Forelimb muscle (tissue), 1 donor: ENCODE results near the gene AQP6. TPM values are rescaled to one million over a fixed set of nuclear protein-coding genes. Genes with fewer than 3 reads are reported as not detected.

Source experiments
- DNase-seq: peaks from one replicate; pipeline ENCODE4 v3.0.0-alpha.2; 2013; ENCODE audit warnings: low read depth
- polyA plus RNA-seq: library from polyadenylated mRNA; unstranded; fragments of 120-200 nt; gene quantifications from one replicate; pipeline ENCODE4 v1.2.1, GENCODE V29; 2013; ENCODE audit not compliant: insufficient read length

AQP6 gene
- polyA plus RNA-seq: 0.14 TPM

- DNase-seq: no peak
Measured at GRCh38 chr12:49972641-49973360, at the start of gene AQP6. TSS of gene AQP6 (plus strand) at chr12:49972947. CDS start at chr12:49973174, 227 bp downstream.

GRCh38 chr12:49923035-49923644 is 49.6 kb upstream of the AQP6 start:
- DNase-seq: no peak

DNA sequence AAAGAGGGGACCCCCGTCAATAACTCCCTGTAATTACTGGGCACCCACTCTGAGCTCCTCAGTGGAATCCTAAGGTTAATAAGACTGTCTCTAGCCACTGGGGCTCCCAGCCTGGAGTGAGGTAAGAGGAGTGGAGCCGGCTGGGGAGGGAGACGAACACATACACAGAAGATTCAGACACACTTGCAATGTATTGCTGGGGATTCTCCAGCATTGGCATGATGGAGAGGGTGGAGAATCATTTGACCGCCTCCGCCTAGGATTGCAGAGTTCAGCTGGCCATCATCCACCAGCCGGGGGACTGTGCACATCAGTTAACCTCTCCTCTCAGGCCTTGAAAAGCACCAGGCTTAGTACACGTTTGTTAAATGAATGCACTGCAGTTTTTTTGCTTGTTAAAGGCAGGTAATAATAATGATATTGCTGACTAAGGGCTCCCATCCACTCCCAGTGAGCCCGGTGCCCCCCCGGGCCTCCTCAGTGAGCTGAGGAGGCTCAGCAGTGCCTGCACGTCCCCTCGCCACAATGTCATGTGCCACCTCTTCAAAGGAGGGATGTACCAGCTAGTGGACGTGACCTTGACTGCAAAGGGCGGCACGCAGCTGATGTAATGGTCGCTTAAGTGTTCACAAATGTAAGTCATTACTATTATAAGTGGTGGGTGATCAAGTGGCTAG is 48.7 kb upstream of the AQP6 start:
- no peak for DNase-seq

GRCh38 chr12:49924628-49925246 is 48.0 kb upstream of the AQP6 start:
- DNase-seq: no peak

GRCh38 chr12:49925433-49926204 is 47.1 kb upstream of the AQP6 start:
- no peak for DNase-seq

GRCh38 chr12:49928471-49928870 is 44.3 kb upstream of the AQP6 start:
- DNase-seq: no peak

GRCh38 chr12:49929581-49929980 is 43.2 kb upstream of the AQP6 start:
- no peak for DNase-seq

DNA sequence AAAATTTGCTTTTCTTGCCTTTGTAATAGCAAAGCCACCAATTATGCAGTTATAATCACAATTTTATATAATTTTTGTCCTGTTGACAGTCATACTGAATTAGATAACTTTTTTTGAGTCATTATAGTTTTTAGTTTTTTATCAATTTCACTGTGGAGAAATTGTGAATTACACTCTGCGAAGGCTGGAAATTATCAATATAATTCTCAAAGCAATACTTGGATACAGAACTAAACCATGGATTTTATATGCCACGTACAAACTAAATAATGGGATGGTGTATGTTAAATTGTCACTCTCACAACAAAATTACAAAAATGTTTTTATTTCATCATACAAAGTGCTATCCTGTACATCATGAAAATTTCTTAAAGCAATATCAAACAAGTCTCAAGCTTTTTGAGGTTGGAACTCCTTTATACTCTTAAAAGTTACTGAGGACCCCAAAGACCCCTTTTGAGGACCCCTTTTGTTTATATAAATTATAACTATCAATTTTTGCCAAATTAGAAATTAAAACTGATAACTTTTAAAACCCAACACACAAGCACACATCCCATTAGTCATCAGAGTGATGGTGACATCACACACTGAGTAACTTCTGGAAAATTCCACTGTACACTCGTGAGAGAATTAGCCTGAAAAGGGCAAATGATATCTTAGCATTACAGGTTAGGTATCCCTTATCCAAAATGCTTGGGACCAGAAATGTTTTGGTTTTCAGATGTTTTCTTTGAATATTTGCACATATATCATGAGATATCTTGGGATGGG is 42.0 kb upstream of the AQP6 start:
- DNase-seq: no peak

DNA sequence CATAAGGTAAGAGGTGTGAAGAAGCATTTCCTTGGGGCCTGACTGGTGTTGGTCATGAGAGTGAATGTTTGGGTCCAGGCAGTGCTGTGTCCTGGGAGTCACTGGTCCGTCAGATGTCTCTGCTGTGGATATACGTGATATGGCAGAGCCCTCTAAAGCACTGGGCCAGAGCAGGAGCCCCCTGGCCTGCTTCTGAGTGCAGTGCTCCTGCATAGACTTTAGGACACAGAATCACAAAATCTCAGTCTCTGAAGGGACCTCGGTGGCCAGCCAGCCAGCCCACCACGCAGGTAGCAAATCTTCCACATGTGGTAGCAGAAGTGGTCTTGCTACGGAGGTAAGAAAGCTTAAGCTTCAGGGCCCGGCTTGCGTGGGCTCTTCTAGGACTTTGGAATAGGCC is 40.7 kb upstream of the AQP6 start:
- no peak for DNase-seq

DNA sequence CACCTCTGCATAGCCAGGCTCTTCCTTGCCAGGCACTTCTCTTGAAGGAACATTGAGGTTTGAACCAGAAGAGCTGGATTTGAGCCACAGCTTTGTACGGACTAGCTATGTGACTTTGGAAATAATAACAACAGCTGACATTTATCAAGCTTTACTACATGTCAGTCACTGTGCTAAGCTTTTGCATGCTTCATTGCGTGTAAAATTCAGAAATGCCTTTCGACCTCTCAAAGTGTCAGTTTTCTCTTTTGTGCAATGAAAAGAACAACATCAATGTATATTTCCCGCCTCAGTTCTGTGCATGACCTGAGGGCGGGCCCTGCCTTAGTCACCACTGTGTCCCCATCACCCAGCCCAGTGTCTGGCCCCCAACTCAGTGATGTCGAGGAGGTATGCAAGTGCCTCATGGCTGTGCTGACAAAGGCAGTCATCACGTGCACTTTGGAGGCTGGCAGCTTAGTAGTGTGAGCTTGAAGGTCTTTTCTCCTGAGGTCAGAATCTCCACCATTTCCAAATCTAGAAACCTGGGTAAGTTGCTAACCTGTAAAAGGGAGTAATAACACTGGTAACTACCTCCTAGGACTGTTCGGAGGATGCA is 40.1 kb upstream of the AQP6 start:
- no peak for DNase-seq

- DNase-seq: no peak
Measured at GRCh38 chr12:49933796-49934195, 39.0 kb upstream of the AQP6 start.

DNA sequence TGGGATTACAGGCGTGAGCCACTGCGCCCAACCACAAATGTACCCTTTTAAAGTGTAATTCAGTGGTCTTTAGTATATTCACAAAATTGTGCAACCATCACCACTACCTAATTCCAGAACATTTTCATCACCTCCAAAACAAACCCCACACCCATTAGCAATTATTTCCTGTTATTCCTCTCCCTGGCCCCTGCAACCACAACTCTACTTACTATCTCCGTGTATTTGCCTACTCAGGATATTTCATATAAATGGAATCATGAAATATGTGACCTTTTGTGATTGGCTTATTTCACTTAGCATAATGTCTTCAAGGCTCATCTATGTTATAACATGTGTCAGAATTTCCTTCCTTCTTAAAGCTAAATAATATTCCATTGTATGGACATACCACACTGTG is 38.2 kb upstream of the AQP6 start:
- DNase-seq: no peak

DNA sequence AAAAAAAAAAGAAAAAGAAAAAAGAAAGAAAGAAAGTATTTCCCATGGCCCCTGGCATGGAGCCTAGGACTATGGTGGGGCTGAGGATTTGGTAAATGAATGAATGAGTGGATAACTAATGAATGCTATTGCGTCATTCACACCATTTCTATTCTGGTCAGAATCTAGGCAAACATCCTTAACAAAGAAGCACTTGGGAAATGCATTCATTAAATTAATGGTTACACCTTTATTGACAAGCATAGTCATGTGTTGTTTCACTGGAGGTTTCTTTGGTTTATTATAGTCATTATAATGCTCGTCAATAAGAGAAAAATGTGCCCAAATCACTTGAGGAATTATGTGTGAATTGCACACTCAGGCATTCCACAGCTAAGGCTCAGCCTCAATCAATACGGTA is 35.8 kb upstream of the AQP6 start:
- no peak for DNase-seq

DNA sequence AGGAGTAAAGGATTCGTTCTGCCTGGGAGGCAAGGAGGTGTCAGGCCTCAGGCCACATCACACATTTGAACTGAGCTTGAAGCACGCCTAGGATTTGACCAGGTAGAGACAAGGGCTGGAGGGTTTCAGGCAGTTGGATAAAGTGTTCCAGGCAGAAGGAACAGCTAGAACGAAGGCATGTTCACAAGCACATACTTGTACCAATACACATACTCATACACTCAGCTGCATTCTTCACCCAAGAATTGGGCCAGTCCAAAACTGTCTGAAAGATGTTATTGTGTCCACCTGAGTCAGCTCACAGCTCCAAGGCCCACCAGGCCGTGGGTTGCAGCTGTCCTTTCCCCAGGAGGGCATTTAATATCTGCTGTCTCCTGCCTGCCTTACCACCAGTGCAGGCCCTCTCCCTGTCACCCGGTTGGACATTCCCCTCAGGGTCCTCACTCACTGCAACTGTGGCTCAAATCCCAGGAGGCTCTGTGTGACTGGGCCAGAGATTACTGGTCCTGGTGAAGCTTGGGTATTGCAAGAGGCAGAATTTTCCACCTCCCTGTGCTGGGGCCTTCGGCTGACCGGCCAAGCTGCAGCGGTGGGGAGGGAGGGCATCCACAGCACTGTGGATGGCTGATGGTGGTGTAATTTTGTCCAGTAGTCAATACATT is 35.0 kb upstream of the AQP6 start:
- DNase-seq: no peak

DNA sequence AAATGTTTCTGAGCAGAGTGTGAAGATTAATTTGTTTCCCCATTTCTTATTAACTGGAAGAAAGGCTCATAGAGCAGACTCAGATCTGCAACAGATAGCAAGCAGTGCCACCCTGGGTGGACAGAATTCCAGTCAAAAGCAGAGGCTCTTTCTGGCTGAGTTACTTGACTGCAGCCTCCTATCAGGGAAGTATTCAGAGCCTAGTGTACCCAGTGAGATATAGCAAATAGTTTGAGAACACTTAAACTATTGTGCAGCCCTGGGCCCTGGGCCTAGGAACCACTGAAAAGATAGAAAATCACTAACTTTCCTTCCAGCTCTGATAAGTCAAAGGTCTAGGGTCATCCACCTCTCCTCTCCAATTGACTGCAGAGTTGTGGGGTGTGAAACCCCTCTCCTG is 33.4 kb upstream of the AQP6 start:
- no peak for DNase-seq

DNA sequence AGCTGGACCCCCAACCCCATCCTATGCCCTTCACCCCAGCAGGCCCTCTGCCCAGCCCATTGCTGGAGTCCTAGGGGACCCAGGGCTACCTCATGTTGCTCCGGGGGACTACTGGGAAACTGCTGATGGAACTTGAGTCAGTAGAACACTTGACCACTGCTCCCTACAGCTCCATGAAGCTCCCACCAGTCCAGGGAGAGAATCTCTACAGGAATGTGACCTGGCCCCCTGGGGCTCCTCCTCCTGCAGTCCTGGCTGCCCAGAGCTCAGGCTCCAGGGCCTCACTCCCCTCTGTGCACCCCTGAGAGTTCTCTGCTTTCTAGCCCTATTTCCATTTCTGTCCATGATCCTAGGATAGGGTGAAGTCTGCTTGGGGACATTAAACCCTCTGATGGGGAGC is 33.0 kb upstream of the AQP6 start:
- DNase-seq: no peak

GRCh38 chr12:49941556-49942511 is 30.9 kb upstream of the AQP6 start:
- DNase-seq: no peak

DNA sequence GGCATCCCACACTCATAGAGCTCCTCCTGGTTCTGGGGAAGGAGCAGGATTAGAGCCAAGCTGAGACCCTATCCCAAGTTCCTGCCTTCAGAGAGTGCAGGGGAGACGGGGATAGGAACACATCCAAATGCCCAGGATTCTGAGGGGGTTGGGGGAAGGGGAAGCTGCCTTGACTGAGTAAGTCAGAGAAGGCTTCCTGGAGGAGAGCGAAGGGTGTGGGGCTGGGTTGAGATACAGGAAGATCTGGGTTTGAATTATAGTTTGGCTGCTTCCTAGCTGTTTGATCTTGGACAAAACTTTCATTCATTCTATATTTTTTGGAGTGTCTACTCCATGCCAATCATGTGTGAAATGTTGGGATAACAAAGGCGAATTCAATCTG is 30.2 kb upstream of the AQP6 start:
- no peak for DNase-seq
